SJSA1 (cell line): ENCODE results near the gene MVB12B. TPM values are rescaled to one million over a fixed set of nuclear protein-coding genes. Genes with fewer than 3 reads are reported as not detected.
"Not testable (repeated sequence)": the region's sequence is repeated elsewhere in the genome, so short reads cannot be mapped to it uniquely, and the experiment has no call there.

Experiments used
- DNase-seq, 2 experiments: peaks; one replicate each; pipeline ENCODE4 v3.0.0-alpha.2; 2015 to 2020; ENCODE audit warnings: low spot score in 2 of 2, low read depth in 1 of 2
- H3K27ac ChIP-seq: fragments of 250-450 bp; sonication (Bioruptor Pico); 2 replicates; pipeline ENCODE4 v1.5.1; 2020; ENCODE audit warnings: mild to moderate bottlenecking, moderate library complexity
- H3K27me3 ChIP-seq: fragments of 250-450 bp; sonication (Bioruptor Pico); replicated peaks from 2 replicates; pipeline ENCODE4 v1.5.1; 2020; ENCODE audit warnings: mild to moderate bottlenecking, moderate library complexity
- H3K36me3 ChIP-seq: fragments of 250-450 bp; sonication (Bioruptor Pico); 2 replicates; pipeline ENCODE4 v1.5.1; 2020; ENCODE audit warnings: mild to moderate bottlenecking
- H3K4me1 ChIP-seq: fragments of 250-450 bp; sonication (Bioruptor Pico); replicated peaks from 2 replicates; pipeline ENCODE4 v1.6.1; 2021; ENCODE audit warnings: mild to moderate bottlenecking
- H3K4me3 ChIP-seq: fragments of 250-450 bp; sonication (Bioruptor Pico); 2 replicates; pipeline ENCODE4 v1.5.1; 2020; ENCODE audit warnings: mild to moderate bottlenecking
- H3K9me3 ChIP-seq: fragments of 250-450 bp; sonication (Bioruptor Pico); replicated peaks from 2 replicates; pipeline ENCODE4 v1.5.1; 2020; ENCODE audit warnings: mild to moderate bottlenecking
- total RNA-seq: library from RNA; depleted of rRNA; stranded (reverse); fragments of >200 nt; shearing (Covaris generic); gene quantifications from 2 replicates; pipeline ENCODE4 v1.2.3, GENCODE V29; 2014; rRNA removed

Gene MVB12B
- 7.8 and 16.1 TPM in 2 replicates for total RNA-seq

- DNase-seq = peak in 1 of 2 experiments; percentile 46
- Histone ChIP-seq H3K36me3 (no peaks in the 10 kb centered on the region; the same call in 1 of the 2 replicates), H3K27ac (peak within 1 kb of the TSS; percentile 56)
These were observed at the start of gene MVB12B for GRCh38 chr9:126326228-126327005. Gene MVB12B, plus strand, starts transcription at chr9:126326829. Its CDS starts 101 bp downstream, at chr9:126326930.

GRCh38 chr9:126283799-126284465, 42.7 kb upstream of the MVB12B start:
- H3K27me3 ChIP-seq = peaks cover 1% of the 10 kb centered on the region; the same call in 1 of the 2 replicates
- no peak for DNase-seq
- H3K4me1 ChIP-seq = no peaks in the 10 kb centered on the region

More at GRCh38 chr9:126326228-126327005, at the start of gene MVB12B:
- Histone ChIP-seq H3K4me3 (peak within 1 kb of the TSS; percentile 52), H3K4me1 (peaks cover 25% of the 10 kb centered on the region), H3K27me3 (no peaks in the 10 kb centered on the region), H3K9me3 (peaks cover 6% of the 10 kb centered on the region; the same call in 1 of the 2 replicates)

GRCh38 chr9:126285652-126286051, 41.0 kb upstream of the MVB12B start:
- not testable (repeated sequence) for H3K4me3 ChIP-seq, DNase-seq, H3K27me3 ChIP-seq, H3K4me1 ChIP-seq, H3K9me3 ChIP-seq, H3K36me3 ChIP-seq, H3K27ac ChIP-seq

More at GRCh38 chr9:126283799-126284465, 42.7 kb upstream of the MVB12B start:
- no peak overlapping the region for H3K27ac ChIP-seq
- H3K9me3 ChIP-seq = no peaks in the 10 kb centered on the region
- H3K4me3 ChIP-seq = no peak overlapping the region
- no peaks in the 10 kb centered on the region for H3K36me3 ChIP-seq

- H3K4me1 ChIP-seq = no peaks in the 10 kb centered on the region
- H3K27ac ChIP-seq = no peak overlapping the region
- H3K36me3 ChIP-seq = no peaks in the 10 kb centered on the region
- no peaks in the 10 kb centered on the region for H3K27me3 ChIP-seq
- no peak overlapping the region for H3K4me3 ChIP-seq
- H3K9me3 ChIP-seq = no peaks in the 10 kb centered on the region
- DNase-seq = peak in 1 of 2 experiments; percentile 3
These were observed 39.3 kb upstream of the MVB12B start for GRCh38 chr9:126287166-126287866.

- no peaks in the 10 kb centered on the region for H3K36me3 ChIP-seq
- no peak overlapping the region for H3K27ac ChIP-seq
- DNase-seq = no peak
- no peaks in the 10 kb centered on the region for H3K4me1 ChIP-seq
- no peaks in the 10 kb centered on the region; the same call in 1 of the 2 replicates for H3K27me3 ChIP-seq
- H3K9me3 ChIP-seq = no peaks in the 10 kb centered on the region
- no peak overlapping the region for H3K4me3 ChIP-seq
These were observed 35.8 kb upstream of the MVB12B start for GRCh38 chr9:126290871-126291270.

- Histone ChIP-seq H3K9me3 (no peaks in the 10 kb centered on the region), H3K4me1 (no peaks in the 10 kb centered on the region)
These were observed 34.7 kb upstream of the MVB12B start for GRCh38 chr9:126291925-126292324.

GRCh38 chr9:126292736-126293521, 33.7 kb upstream of the MVB12B start:
- no peaks in the 10 kb centered on the region for H3K36me3 ChIP-seq
- H3K4me3 ChIP-seq = no peak overlapping the region
- no peaks in the 10 kb centered on the region for H3K9me3 ChIP-seq
- H3K27me3 ChIP-seq = no peaks in the 10 kb centered on the region; the same call in 1 of the 2 replicates
- no peak for DNase-seq
- H3K4me1 ChIP-seq = no peaks in the 10 kb centered on the region
- no peak overlapping the region for H3K27ac ChIP-seq

More at GRCh38 chr9:126291925-126292324, 34.7 kb upstream of the MVB12B start:
- Histone ChIP-seq H3K27ac (no peak overlapping the region), H3K4me3 (no peak overlapping the region), H3K36me3 (no peaks in the 10 kb centered on the region), H3K27me3 (no peaks in the 10 kb centered on the region; the same call in 1 of the 2 replicates)
- no peak for DNase-seq

- DNase-seq = no peak
- Histone ChIP-seq H3K4me1 (no peaks in the 10 kb centered on the region), H3K9me3 (no peaks in the 10 kb centered on the region), H3K27ac (no peak overlapping the region), H3K36me3 (no peaks in the 10 kb centered on the region), H3K4me3 (no peak overlapping the region), H3K27me3 (no peaks in the 10 kb centered on the region; the same call in 1 of the 2 replicates)
These were observed 33.1 kb upstream of the MVB12B start for GRCh38 chr9:126293522-126293889.

- DNase-seq = no peak
- Histone ChIP-seq H3K9me3 (no peaks in the 10 kb centered on the region), H3K4me1 (no peaks in the 10 kb centered on the region), H3K27me3 (no peaks in the 10 kb centered on the region; the same call in 1 of the 2 replicates), H3K27ac (no peak overlapping the region), H3K4me3 (no peak overlapping the region), H3K36me3 (no peaks in the 10 kb centered on the region)
These were observed 32.1 kb upstream of the MVB12B start for GRCh38 chr9:126294331-126295081.

- Histone ChIP-seq H3K4me3 (no peak overlapping the region), H3K27me3 (no peaks in the 10 kb centered on the region; the same call in 1 of the 2 replicates), H3K4me1 (no peaks in the 10 kb centered on the region), H3K36me3 (no peaks in the 10 kb centered on the region), H3K9me3 (no peaks in the 10 kb centered on the region), H3K27ac (no peak overlapping the region)
- no peak for DNase-seq
These were observed 31.5 kb upstream of the MVB12B start for GRCh38 chr9:126295082-126295477.

GRCh38 chr9:126295516-126295915, 31.1 kb upstream of the MVB12B start:
- H3K4me1 ChIP-seq = no peaks in the 10 kb centered on the region
- no peak overlapping the region for H3K4me3 ChIP-seq
- H3K9me3 ChIP-seq = no peaks in the 10 kb centered on the region
- DNase-seq = no peak
- no peaks in the 10 kb centered on the region for H3K36me3 ChIP-seq
- H3K27me3 ChIP-seq = no peaks in the 10 kb centered on the region; the same call in 1 of the 2 replicates
- no peak overlapping the region for H3K27ac ChIP-seq

GRCh38 chr9:126295936-126296600, 30.6 kb upstream of the MVB12B start:
- Histone ChIP-seq H3K9me3 (no peaks in the 10 kb centered on the region), H3K27me3 (no peaks in the 10 kb centered on the region; the same call in 1 of the 2 replicates), H3K4me3 (no peak overlapping the region), H3K27ac (no peak overlapping the region), H3K36me3 (no peaks in the 10 kb centered on the region), H3K4me1 (no peaks in the 10 kb centered on the region)
- DNase-seq = no peak
